OCI-LY7 (cell line): Measurements from ENCODE around the gene PPIP5K2. TPM values are rescaled to one million over a fixed set of nuclear protein-coding genes. Genes with fewer than 3 reads are reported as not detected.

Experiments
- BruUV-seq: library from RNA; stranded (reverse); fragments of 400-500 nt; replicated peaks from 2 replicates; lab custom pipeline; 2021; lab: Mats Ljungman, UMichigan
- CTCF ChIA-PET: fragments of 300-600 bp; sonication (Branson Sonifier 250); formaldehyde crosslinking; loops from one replicate; lab custom pipeline; 2022; ENCODE audit warnings: antibody characterized with exemption; ENCODE audit not compliant: unreplicated experiment; lab: Charles Lee
- POLR2A ChIA-PET: fragments of 300-600 bp; sonication (Branson Sonifier 250); formaldehyde crosslinking; loops from one replicate; lab custom pipeline; 2022; ENCODE audit warnings: antibody characterized with exemption; lab: Charles Lee
- DNase-seq: peaks from one replicate; pipeline ENCODE4 v3.0.0-alpha.2; 2015; ENCODE audit warnings: low spot score
- H2AFZ ChIP-seq: fragments of 200-600 bp; sonication (generic), shearing (Covaris generic); 2 replicates; pipeline ENCODE4 v1.6.1; 2014; ENCODE audit warnings: mild to moderate bottlenecking, antibody characterized with exemption, low read length, moderate library complexity
- H3K27ac ChIP-seq: fragments of 200-600 bp; sonication (generic); 2 replicates; pipeline ENCODE4 v1.5.1; 2014; ENCODE audit warnings: mixed run types, low read depth, mild to moderate bottlenecking, moderate library complexity, low read length, inconsistent platforms; ENCODE audit not compliant: poor library complexity, severe bottlenecking
- H3K36me3 ChIP-seq: fragments of 200-600 bp; sonication (generic); 2 replicates; pipeline ENCODE4 v1.6.1; 2014; ENCODE audit warnings: mild to moderate bottlenecking, antibody characterized with exemption, low read length, moderate library complexity, mixed read lengths; ENCODE audit not compliant: insufficient read depth
- H3K4me1 ChIP-seq: fragments of 200-600 bp; sonication (generic); 2 replicates; pipeline ENCODE4 v1.5.1; 2014; ENCODE audit warnings: mild to moderate bottlenecking, low read length; ENCODE audit not compliant: insufficient read depth, poor library complexity, severe bottlenecking
- H3K4me2 ChIP-seq: fragments of 200-600 bp; sonication (generic); 2 replicates; pipeline ENCODE4 v1.6.1; 2014; ENCODE audit warnings: mild to moderate bottlenecking, low read length
- H3K4me3 ChIP-seq: fragments of 200-600 bp; sonication (generic); 2 replicates; pipeline ENCODE4 v1.5.1; 2014; ENCODE audit warnings: mild to moderate bottlenecking, low read depth, low read length; ENCODE audit not compliant: poor library complexity, severe bottlenecking
- H3K79me2 ChIP-seq: fragments of 200-600 bp; sonication (generic); 2 replicates; pipeline ENCODE4 v1.6.1; 2016; ENCODE audit warnings: low read depth, mild to moderate bottlenecking, low read length, moderate library complexity, mixed read lengths; ENCODE audit not compliant: insufficient read depth
- H3K9me2 ChIP-seq: fragments of 200-600 bp; sonication (generic); 2 replicates; pipeline ENCODE4 v1.6.1; 2016; ENCODE audit warnings: mild to moderate bottlenecking, low read length, mixed read lengths; ENCODE audit not compliant: insufficient read depth
- H3K9me3 ChIP-seq: fragments of 200-600 bp; sonication (generic); 2 replicates; pipeline ENCODE4 v1.6.1; 2014; ENCODE audit warnings: mild to moderate bottlenecking, mixed run types, low read length, mixed read lengths
- H4K20me1 ChIP-seq: fragments of 200-600 bp; sonication (generic); 2 replicates; pipeline ENCODE4 v1.6.1; 2014; ENCODE audit warnings: mild to moderate bottlenecking, antibody characterized with exemption, low read length, moderate library complexity, mixed read lengths; ENCODE audit not compliant: insufficient read depth
- CTCF ChIP-seq: fragments of 200-600 bp; sonication (generic); conservative IDR thresholded peaks from 2 replicates; pipeline ENCODE4 v1.5.1; 2014; ENCODE audit warnings: mild to moderate bottlenecking, antibody characterized with exemption, low read length, moderate library complexity, mixed read lengths
- EZH2phosphoT487 ChIP-seq: fragments of 200-600 bp; sonication (generic); IDR thresholded peaks from 2 replicates; pipeline ENCODE4 v1.6.1; 2018; ENCODE audit warnings: low read depth, borderline replicate concordance, mild to moderate bottlenecking, mixed run types, antibody characterized with exemption, low read length, moderate library complexity, mixed read lengths
- intact Hi-C: fragments of 100-400 bp; cut with micrococcal nuclease; formaldehyde crosslinking; loops from one replicate; pipeline ENCODE4 v1.10.0; 2022; ENCODE audit not compliant: unreplicated experiment
- total RNA-seq, 2 experiments: library from RNA; depleted of rRNA in 1 of 2; stranded (reverse); fragments of >200 nt in 1 of 2; shearing (Covaris generic) in 1 of 2; gene quantifications; 2 replicates each; pipeline ENCODE4 v1.2.3, GENCODE V29; 2014 to 2022

PPIP5K2 gene
- total RNA-seq, 2 experiments from 2014 or later = 45.5 to 80.0 TPM

- Histone ChIP-seq H4K20me1 (no peaks in the 10 kb centered on the region), H2AFZ (no peak overlapping the region), H3K36me3 (no peaks in the 10 kb centered on the region), H3K9me3 (no peaks in the 10 kb centered on the region), H3K9me2 (no peaks in the 10 kb centered on the region), H3K4me2 (no peak overlapping the region), H3K79me2 (no peaks in the 10 kb centered on the region), H3K27ac (no peak overlapping the region), H3K4me3 (no peak overlapping the region), H3K4me1 (no peaks in the 10 kb centered on the region)
- BruUV-seq = no TSS peak
- TF ChIP-seq EZH2phosphoT487 (no peak), CTCF (peak; percentile 95)
- intact Hi-C loops = loop anchor here (2.0 kb wide), 1 partner anchor 242 kb away; no protein-coding TSS in a partner anchor
- ChIA-PET POLR2A (interaction anchor here (0.6 to 1.4 kb wide), 2 partner anchors 25 to 41 kb away, joined by 3 to 4 read pairs; partner anchors contain the start of gene MACIR), CTCF (interaction anchor here (1.3 kb wide), 1 partner anchor 244 kb away, joined by 3 read pairs; no protein-coding TSS in a partner anchor)
- DNase-seq = peak; percentile 50
Observed at GRCh38 chr5:103232393-103232999, 112.4 kb downstream of the PPIP5K2 start.

- H3K9me2 ChIP-seq = no peaks in the 10 kb centered on the region
- H2AFZ ChIP-seq = no peak overlapping the region
- no TSS peak for BruUV-seq
- no peaks in the 10 kb centered on the region for H3K4me1 ChIP-seq
- POLR2A ChIA-PET = no interaction called here
- no peak for TF ChIP-seq CTCF
- no peak for TF ChIP-seq EZH2phosphoT487
- intact Hi-C loops = no loop called here
- CTCF ChIA-PET = no interaction called here
- no peak overlapping the region for H3K4me3 ChIP-seq
- peaks cover 6% of the 10 kb centered on the region; the same call in 1 of the 2 replicates for H3K9me3 ChIP-seq
- H3K79me2 ChIP-seq = no peaks in the 10 kb centered on the region
- DNase-seq = no peak
- no peaks in the 10 kb centered on the region for H3K36me3 ChIP-seq
- no peak overlapping the region for H3K4me2 ChIP-seq
- H4K20me1 ChIP-seq = no peaks in the 10 kb centered on the region
- H3K27ac ChIP-seq = no peak overlapping the region
Observed at GRCh38 chr5:103234239-103234975, 114.3 kb downstream of the PPIP5K2 start.

DNA sequence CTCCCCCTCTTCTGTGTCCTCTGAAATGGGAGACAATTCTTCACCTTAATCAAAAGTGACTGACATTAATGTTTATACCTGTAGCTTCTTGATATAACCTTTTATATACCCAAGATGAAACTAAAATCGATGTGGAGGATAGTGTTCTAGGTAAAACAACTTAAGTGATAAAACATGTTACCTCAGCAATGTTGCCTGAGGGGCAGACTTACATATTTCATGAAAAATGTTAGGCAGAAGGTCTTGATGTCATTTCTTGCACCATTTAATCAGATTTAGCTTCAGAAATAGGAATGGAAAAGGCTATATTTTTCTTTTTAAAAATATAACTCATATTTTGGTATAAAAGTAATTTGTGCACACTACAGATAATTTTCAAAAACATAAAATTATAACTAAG, 115.8 kb downstream of the PPIP5K2 start:
- no TSS peak for BruUV-seq
- no peaks in the 10 kb centered on the region for H3K36me3 ChIP-seq
- no peaks in the 10 kb centered on the region for H4K20me1 ChIP-seq
- no peak overlapping the region for H3K4me2 ChIP-seq
- no peaks in the 10 kb centered on the region for H3K9me2 ChIP-seq
- TF ChIP-seq CTCF (no peak), EZH2phosphoT487 (no peak)
- H3K4me1 ChIP-seq = no peaks in the 10 kb centered on the region
- CTCF ChIA-PET = no interaction called here
- no peak overlapping the region for H3K27ac ChIP-seq
- no peak overlapping the region for H2AFZ ChIP-seq
- intact Hi-C loops = no loop called here
- DNase-seq = no peak
- peaks cover 13% of the 10 kb centered on the region; the same call in 1 of the 2 replicates for H3K9me3 ChIP-seq
- H3K79me2 ChIP-seq = no peaks in the 10 kb centered on the region
- POLR2A ChIA-PET = no interaction called here
- no peak overlapping the region for H3K4me3 ChIP-seq
